ENCODE data around the gene CAB39.
A peak's percentile ranks its signal among the peaks of the same experiment; 100 is the strongest.

Gene CAB39

GRCh38 chr2:230711224-230711623 is 1.4 kb upstream of the CAB39 start:
- no peak overlapping the region for H3K4me3 ChIP-seq (replicated peaks; ENCODE audit: low read depth, low read length)
- DNase-seq (ENCODE audit: low read depth): no peak
- no peak for TF ChIP-seq CTCF (IDR thresholded peaks at IDR 0.05; ENCODE audit: low read length, missing control alignments)

- DNase-seq (ENCODE audit: low read depth): no peak
- peak overlapping the region; percentile 94 for H3K4me3 ChIP-seq (replicated peaks; ENCODE audit: low read depth, low read length)
Measured at GRCh38 chr2:230713331-230714135, 891 bp downstream of the CAB39 start.

GRCh38 chr2:230714136-230714480 is 1.5 kb downstream of the CAB39 start:
- DNase-seq (ENCODE audit: low read depth): peak; percentile 80
- peak overlapping the region; percentile 94 for H3K4me3 ChIP-seq (replicated peaks; ENCODE audit: low read depth, low read length)
- TF ChIP-seq CTCF (IDR thresholded peaks at IDR 0.05; ENCODE audit: low read length, missing control alignments): no peak

More at GRCh38 chr2:230713331-230714135, 891 bp downstream of the CAB39 start:
- no peak for TF ChIP-seq CTCF (IDR thresholded peaks at IDR 0.05; ENCODE audit: low read length, missing control alignments)

GRCh38 chr2:230715201-230715600 is 2.6 kb downstream of the CAB39 start:
- no peak for TF ChIP-seq CTCF (IDR thresholded peaks at IDR 0.05; ENCODE audit: low read length, missing control alignments)
- H3K4me3 ChIP-seq (replicated peaks; ENCODE audit: low read depth, low read length): peak overlapping the region; percentile 94
- DNase-seq (ENCODE audit: low read depth): peak; percentile 40

- no peak for TF ChIP-seq CTCF (IDR thresholded peaks at IDR 0.05; ENCODE audit: low read length, missing control alignments)
- no peak overlapping the region for H3K4me3 ChIP-seq (replicated peaks; ENCODE audit: low read depth, low read length)
- no peak for DNase-seq (ENCODE audit: low read depth)
Measured at GRCh38 chr2:230716588-230716987, 3.9 kb downstream of the CAB39 start.

GRCh38 chr2:230717600-230717999 is 5.0 kb downstream of the CAB39 start:
- no peak overlapping the region for H3K4me3 ChIP-seq (replicated peaks; ENCODE audit: low read depth, low read length)
- TF ChIP-seq CTCF (IDR thresholded peaks at IDR 0.05; ENCODE audit: low read length, missing control alignments): no peak
- no peak for DNase-seq (ENCODE audit: low read depth)

- DNase-seq (ENCODE audit: low read depth): no peak
- no peak overlapping the region for H3K4me3 ChIP-seq (replicated peaks; ENCODE audit: low read depth, low read length)
- TF ChIP-seq CTCF (IDR thresholded peaks at IDR 0.05; ENCODE audit: low read length, missing control alignments): no peak
Measured at GRCh38 chr2:230719340-230719739, 6.7 kb downstream of the CAB39 start.

Measured in fibroblast of pulmonary artery (primary cell).